Erythroblast (primary cell): ENCODE measurements around the gene SPON1.
"Not testable (repeated sequence)": the region's sequence is repeated elsewhere in the genome, so short reads cannot be mapped to it uniquely, and the experiment has no call there.

Source experiments
- DNase-seq, 2 experiments: peaks; one replicate each; lab custom pipeline; 2025; lab: John Stamatoyannopoulos, UW
- GATA1 ChIP-seq: IDR thresholded peaks from 2 replicates; pipeline ENCODE4 v1.6.1; 2011; ENCODE audit warnings: low read depth, mild to moderate bottlenecking, control low read depth, low read length, moderate library complexity
- POLR2A ChIP-seq: IDR thresholded peaks from 2 replicates; pipeline ENCODE4 v1.6.1; 2011; ENCODE audit warnings: mild to moderate bottlenecking, low read length

SPON1 gene

GRCh38 chr11:14266622-14267021 is 304.1 kb downstream of the SPON1 start:
- DNase-seq = no peak
- TF ChIP-seq GATA1 = no peak
- no peak for TF ChIP-seq POLR2A

- DNase-seq = no peak
- no peak for TF ChIP-seq POLR2A
- TF ChIP-seq GATA1 = no peak
Observed at GRCh38 chr11:14267861-14268635, 305.5 kb downstream of the SPON1 start.

DNA sequence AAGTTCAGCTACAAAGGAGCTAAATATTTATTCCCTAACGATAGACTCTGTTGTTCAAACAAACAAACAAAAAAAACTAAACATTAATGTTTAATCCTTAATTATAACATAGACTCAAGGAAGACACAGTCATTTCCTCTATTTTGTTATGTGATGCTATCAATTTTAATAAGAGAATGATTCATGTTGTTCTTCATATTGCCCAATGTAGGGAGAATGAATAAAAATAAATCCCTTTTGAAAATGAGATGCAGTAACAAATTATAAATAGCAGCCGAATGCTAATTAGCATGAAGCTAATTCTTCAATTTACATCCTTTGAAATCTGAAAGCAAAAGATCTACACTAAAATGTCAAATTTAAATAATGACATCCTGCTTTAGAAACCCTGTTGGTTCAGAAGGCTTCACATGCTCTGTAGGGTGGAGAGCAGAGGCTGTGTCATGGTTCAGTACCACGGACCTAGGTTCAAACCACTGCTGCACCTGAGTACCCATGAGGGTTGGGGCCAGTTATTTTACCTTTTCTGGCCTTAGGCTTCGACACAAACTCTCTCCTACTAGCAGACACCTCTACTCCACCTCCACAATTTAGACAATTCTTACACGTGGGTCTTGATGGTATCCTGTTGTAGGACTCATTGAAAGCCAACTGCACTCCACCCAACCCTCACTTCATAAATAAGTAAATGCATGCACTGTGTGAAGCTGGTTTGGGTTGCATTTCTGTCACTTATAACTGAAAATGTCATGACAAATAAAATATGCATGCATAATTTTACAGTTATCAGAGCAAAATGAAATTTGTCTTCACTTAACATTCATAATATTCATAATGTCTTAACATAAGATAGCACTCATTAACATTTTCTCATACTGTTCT is 307.4 kb downstream of the SPON1 start:
- TF ChIP-seq GATA1 (no peak), POLR2A (no peak)

GRCh38 chr11:14270690-14271542 is 308.4 kb downstream of the SPON1 start:
- DNase-seq = no peak
- TF ChIP-seq GATA1 (no peak), POLR2A (no peak)

More for the DNA sequence above, 307.4 kb downstream of the SPON1 start:
- DNase-seq = no peak

GRCh38 chr11:14273895-14274294 is 311.4 kb downstream of the SPON1 start:
- TF ChIP-seq GATA1 (no peak), POLR2A (no peak)

GRCh38 chr11:14275076-14275475 is 312.6 kb downstream of the SPON1 start:
- TF ChIP-seq POLR2A (no peak), GATA1 (no peak)
- DNase-seq = no peak

More at GRCh38 chr11:14273895-14274294, 311.4 kb downstream of the SPON1 start:
- DNase-seq = no peak

GRCh38 chr11:14278869-14279268 is 316.3 kb downstream of the SPON1 start:
- DNase-seq = not testable (repeated sequence)

- TF ChIP-seq GATA1 (no peak), POLR2A (no peak)
- DNase-seq = no peak
Observed at GRCh38 chr11:14288189-14288935, 325.8 kb downstream of the SPON1 start.

DNA sequence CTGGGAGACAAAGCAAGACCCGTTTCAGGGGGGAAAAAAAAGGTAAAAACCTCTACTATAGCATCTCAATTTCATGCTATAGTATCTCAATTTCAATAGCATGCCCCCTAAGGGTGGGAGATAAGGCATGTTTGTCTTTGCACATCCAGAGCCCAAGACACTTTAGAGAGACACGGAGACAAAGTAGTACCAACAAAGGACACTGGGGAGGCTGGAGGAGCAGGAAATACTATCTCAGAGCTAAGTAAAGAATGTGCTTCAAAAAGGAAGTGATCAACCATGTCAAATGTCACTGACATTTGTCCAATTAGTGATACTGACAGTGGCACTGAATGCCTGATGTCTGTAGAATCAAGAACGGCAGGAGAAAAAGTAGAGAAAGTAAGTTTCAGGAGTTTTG is 327.9 kb downstream of the SPON1 start:
- no peak for DNase-seq
- no peak for TF ChIP-seq GATA1
- TF ChIP-seq POLR2A = no peak

DNA sequence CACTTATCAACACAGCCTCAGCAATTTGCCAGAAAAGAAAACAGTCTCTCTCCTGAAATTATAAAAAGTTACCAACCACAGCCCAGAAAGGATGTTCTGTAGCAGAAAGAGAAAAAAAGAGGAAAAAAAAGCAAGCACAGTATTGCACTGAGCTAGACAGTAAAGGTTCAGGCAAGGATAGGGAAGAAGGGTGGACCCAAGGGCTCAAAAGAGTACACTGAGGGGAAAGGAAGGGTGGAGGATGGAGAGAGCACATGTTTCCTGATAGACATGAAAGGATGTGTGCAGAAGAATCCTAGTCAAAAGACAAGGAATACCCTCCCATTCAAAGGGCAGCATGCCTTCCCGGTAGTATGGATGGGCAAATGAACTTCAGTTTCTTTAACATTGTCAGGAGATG is 337.4 kb downstream of the SPON1 start:
- no peak for DNase-seq
- TF ChIP-seq GATA1 (no peak), POLR2A (no peak)

- TF ChIP-seq POLR2A = no peak
- no peak for TF ChIP-seq GATA1
- peak; percentile 55 to 66 for DNase-seq
Observed at GRCh38 chr11:14300661-14301304, 338.3 kb downstream of the SPON1 start.

- TF ChIP-seq POLR2A = no peak
- no peak for TF ChIP-seq GATA1
- no peak for DNase-seq
Observed at GRCh38 chr11:14304601-14305000, 342.1 kb downstream of the SPON1 start.
